GM12875 (cell line): ENCODE data around the gene SAMD14.
A peak's percentile ranks its signal among the peaks of the same experiment; 100 is the strongest.

Source experiments
- H3K4me3 ChIP-seq: one replicate; pipeline ENCODE4 v1.5.1; 2011; ENCODE audit warnings: low read depth, low read length, control low read depth
- TF ChIP-seq, protein P1 (sequence below): IDR thresholded peaks from 2 replicates; pipeline ENCODE4 v1.5.1; 2011; ENCODE audit warnings: low read depth, mild to moderate bottlenecking, control low read depth, inconsistent platforms, low read length, moderate library complexity, borderline replicate concordance; ENCODE audit not compliant: insufficient read depth

Gene SAMD14

DNA sequence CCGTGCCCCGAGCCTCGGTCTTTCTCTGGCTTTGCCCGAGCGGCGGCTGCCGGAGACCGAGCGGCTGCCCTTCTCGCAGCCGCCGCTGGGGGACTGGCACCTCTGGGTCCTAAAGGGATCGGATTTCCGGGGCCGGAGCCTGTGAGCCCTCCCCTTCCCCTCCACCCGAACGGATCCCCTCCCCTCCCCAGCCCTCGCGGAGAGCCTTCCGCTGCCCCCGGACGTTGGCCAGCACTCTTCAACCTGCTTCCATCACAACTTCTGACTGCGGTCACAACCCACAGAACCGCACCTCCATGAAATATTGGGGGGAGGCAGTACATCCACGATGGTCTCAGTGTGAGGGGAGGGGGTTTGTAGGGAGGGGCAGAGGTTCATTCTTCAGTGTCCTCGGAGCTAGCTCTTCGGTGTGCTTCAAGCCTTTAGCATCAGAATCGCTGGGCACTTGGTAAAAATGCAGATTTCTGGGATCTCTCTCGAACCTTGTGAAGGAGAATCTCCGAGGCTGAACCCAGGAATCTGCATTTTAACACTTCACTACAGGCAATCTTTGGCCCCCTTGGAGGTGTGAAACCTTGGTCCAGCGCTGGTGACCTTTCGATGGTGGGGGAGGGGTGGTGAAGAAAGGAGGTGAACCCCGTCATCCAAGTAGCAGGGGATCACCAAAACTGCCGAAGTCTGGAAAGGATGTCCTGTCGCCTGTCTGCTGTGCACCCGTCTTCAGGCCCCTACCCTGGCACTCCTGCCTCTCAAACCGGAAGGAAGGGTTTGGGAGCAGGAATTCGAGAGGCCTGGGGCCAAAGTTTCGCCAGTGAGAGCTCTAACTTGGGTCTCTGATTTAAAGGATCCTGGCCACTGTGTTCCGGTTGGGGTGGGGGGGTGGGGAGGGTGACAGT lies 21.3 kb upstream of the SAMD14 start:
- TF ChIP-seq, protein P1, sequence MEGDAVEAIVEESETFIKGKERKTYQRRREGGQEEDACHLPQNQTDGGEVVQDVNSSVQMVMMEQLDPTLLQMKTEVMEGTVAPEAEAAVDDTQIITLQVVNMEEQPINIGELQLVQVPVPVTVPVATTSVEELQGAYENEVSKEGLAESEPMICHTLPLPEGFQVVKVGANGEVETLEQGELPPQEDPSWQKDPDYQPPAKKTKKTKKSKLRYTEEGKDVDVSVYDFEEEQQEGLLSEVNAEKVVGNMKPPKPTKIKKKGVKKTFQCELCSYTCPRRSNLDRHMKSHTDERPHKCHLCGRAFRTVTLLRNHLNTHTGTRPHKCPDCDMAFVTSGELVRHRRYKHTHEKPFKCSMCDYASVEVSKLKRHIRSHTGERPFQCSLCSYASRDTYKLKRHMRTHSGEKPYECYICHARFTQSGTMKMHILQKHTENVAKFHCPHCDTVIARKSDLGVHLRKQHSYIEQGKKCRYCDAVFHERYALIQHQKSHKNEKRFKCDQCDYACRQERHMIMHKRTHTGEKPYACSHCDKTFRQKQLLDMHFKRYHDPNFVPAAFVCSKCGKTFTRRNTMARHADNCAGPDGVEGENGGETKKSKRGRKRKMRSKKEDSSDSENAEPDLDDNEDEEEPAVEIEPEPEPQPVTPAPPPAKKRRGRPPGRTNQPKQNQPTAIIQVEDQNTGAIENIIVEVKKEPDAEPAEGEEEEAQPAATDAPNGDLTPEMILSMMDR: peak; percentile 82
- H3K4me3 ChIP-seq: peak overlapping the region; percentile 85

DNA sequence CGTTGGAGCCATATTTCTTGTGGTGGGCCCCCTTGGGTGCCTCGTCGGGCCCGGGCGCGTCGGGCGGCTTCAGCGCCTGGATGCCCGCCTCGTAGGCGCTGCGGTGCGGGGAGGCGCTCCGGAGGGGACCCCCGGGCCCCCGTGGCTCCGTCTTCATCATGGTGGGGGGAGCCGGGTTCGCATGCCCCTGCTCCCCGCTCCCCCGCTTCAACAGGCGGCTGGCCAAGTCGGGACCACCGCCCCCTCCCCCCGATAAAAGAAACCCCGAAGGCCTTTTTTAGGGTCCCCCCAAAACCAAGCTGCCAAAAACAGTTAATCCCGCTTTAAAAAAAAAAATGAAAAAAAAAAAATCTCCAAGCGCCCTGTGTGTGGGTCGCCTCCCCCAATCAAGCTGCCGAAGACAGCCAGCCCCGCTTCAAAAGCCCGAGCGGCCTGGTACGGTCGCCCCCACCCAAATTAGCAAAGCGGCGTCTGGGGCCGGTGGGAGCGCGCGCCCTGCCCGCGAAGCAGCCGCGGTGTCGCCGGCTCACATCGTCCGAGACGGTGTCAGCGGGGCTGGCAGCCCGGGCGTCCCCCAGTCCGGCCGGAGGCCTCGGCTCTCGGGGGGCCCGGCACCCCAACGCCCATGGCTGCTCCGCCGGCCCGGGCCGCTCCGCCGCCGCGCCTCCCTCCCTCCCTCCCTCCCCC lies 20.5 kb upstream of the SAMD14 start, which contains the start of gene PPP1R9B:
Gene PPP1R9B, minus strand, starts transcription at position 324 of the 687 bp plus-strand sequence. Its CDS starts 164 bp downstream, at position 160.
- TF ChIP-seq, protein P1: no peak
- peak within 1 kb of the TSS; percentile 85 for H3K4me3 ChIP-seq

- TF ChIP-seq, protein P1: 0 out of 2 replicates have a peak, but pooled peaks have one; percentile 14
Measured at GRCh38 chr17:50149417-50150353, 19.7 kb upstream of the SAMD14 start.

GRCh38 chr17:50149091-50149416 lies 19.1 kb upstream of the SAMD14 start:
- TF ChIP-seq, protein P1: no peak
- H3K4me3 ChIP-seq: peak overlapping the region; percentile 85

More at GRCh38 chr17:50149417-50150353, 19.7 kb upstream of the SAMD14 start:
- peak overlapping the region; percentile 85 for H3K4me3 ChIP-seq

DNA sequence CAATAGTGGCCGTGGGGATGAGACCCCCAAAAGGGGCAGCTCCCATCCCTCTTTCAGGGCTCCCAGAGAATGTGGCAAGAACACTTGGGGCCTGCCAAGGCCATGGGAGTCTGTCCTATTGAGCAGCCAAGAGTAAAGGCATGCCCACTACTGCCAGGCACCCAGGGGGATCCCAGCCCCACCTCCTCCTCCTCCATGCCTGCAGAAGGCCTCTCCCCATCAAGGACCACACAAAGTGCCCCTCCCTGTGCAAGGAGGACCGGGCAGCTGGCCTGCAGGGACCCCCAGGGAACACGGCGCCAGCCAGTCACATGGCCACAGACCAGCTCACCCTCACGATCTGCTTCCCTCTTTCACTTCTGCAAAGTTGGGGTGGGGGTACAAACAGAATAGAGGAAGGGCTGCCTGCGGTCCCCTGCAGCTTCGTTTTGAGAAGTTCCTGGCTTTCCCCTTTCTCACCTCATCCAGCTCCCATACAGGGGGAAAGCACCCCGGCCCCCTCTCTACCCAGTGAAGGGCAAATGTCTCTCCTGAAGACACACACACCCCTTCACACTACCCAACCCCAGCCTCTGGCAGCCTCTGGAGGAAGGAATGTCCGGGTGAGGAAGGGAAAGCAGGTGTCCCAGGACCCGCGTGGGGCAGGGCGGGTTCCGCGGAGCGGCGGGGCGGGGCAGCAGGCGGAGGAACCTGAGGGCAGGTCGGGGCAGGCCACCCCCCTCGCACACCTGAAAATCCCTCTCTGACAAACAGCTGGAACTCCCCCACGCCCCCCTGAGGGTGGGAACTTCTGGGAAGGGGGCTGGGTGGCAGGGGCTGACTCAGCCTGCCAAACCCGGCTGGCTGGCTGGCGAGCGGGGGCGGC lies 18.5 kb upstream of the SAMD14 start:
- H3K4me3 ChIP-seq: peak overlapping the region; percentile 85
- TF ChIP-seq, protein P1: no peak

GRCh38 chr17:50147841-50148225 lies 17.9 kb upstream of the SAMD14 start:
- H3K4me3 ChIP-seq: peak overlapping the region; percentile 85
- TF ChIP-seq, protein P1: no peak
